K562 (cell line): ENCODE data around the gene ALG8. TPM values are rescaled to one million over a fixed set of nuclear protein-coding genes. Genes with fewer than 3 reads are reported as not detected.

Source experiments
- BRD4 ChIP-seq: fragments of 200-600 bp; sonication (generic); IDR thresholded peaks from 2 replicates; pipeline ENCODE4 v1.6.1; 2017; ENCODE audit warnings: inconsistent platforms
- E2F1 ChIP-seq: sonication (generic); formaldehyde crosslinking; IDR thresholded peaks from 2 replicates; pipeline ENCODE4 v1.8.1; 2023; ENCODE audit warnings: mild to moderate bottlenecking, missing genetic modification reagents, moderate library complexity
- HIVEP1 ChIP-seq: fragments of 250-450 bp; sonication (Bioruptor Pico); IDR thresholded peaks from 2 replicates; pipeline ENCODE4 v1.4.0; 2020; ENCODE audit warnings: mild to moderate bottlenecking
- HMGN3 ChIP-seq: IDR thresholded peaks from 2 replicates; pipeline ENCODE4 v1.6.1; 2011; ENCODE audit warnings: borderline replicate concordance, low read depth, mild to moderate bottlenecking, mixed read lengths, low read length; ENCODE audit not compliant: insufficient read length; ENCODE audit errors: extremely low read depth
- MGA ChIP-seq: fragments of 450-650 bp; IDR thresholded peaks from 2 replicates; pipeline ENCODE4 v1.6.1; 2016; ENCODE audit warnings: mild to moderate bottlenecking, moderate library complexity
- SMAD2 ChIP-seq: fragments of 150-350 bp; IDR thresholded peaks from 2 replicates; pipeline ENCODE4 v1.6.1; 2014; ENCODE audit warnings: low read depth, mild to moderate bottlenecking, low read length
- TAF1 ChIP-seq: IDR thresholded peaks from 2 replicates; pipeline ENCODE4 v1.6.1; 2011; ENCODE audit warnings: mild to moderate bottlenecking, low read length, moderate library complexity; ENCODE audit not compliant: insufficient read depth, control insufficient read depth, severe bottlenecking; ENCODE audit errors: extremely low read depth
- ZNF592 ChIP-seq: fragments of 450-650 bp; IDR thresholded peaks from 2 replicates; pipeline ENCODE4 v1.6.1; 2017; ENCODE audit warnings: antibody characterized with exemption, mild to moderate bottlenecking
- polyA plus RNA-seq, 8 experiments: library from polyadenylated mRNA; depleted of rRNA in 4 of 8; stranded (reverse) in 5 of 8; unstranded in 3 of 8; fragments of >200 nt; fragmentation: Nextera tagmentation in 2 of 8; fragmentation: Illumina TruSeq in 1 of 8; extraction: Ambion mirVana in 2 of 8; extraction: Trizol in 1 of 8; gene quantifications; 2 replicates each; pipeline versions ENCODE4 v1.2.1 to v1.2.3, GENCODE V29; 2011 to 2014; ENCODE audit warnings: inconsistent platforms in 1 of 8, missing spikeins in 1 of 8
- total RNA-seq, 7 experiments: library from RNA; depleted of rRNA in 6 of 7; stranded (reverse); fragments of >200 nt in 6 of 7; fragmentation: Illumina TruSeq in 2 of 7; extraction: Trizol in 2 of 7; gene quantifications; 2 replicates each; pipeline versions ENCODE4 v1.2.1 to v1.2.3, GENCODE V29; 2011 to 2021; ENCODE audit warnings: low replicate concordance in 1 of 7

Gene ALG8
- total and polyA plus RNA-seq, 9 of the 15 experiments (the other 6 are each of a cell fraction or from before 2014, with no cell fraction given): 59.3 to 189 (median 106) TPM

GRCh38 chr11:78139422-78140391 lies at the start of gene ALG8 (continued):
- TF ChIP-seq HMGN3 (peak; percentile 72), SMAD2 (no peak), ZNF592 (peak; percentile 65), E2F1 (CRISPR knock-in tag) (peak; percentile 79), BRD4 (0 out of 2 replicates have a peak, but pooled peaks have one; percentile 36), HIVEP1 (no peak), TAF1 (peak; percentile 89), MGA (peak; percentile 99)
